HG03064 (cell line): Measurements from ENCODE around the gene PSAP.

ENCODE experiments used
- ATAC-seq: cut with Tn5 transposase; IDR thresholded peaks from one replicate; pipeline ENCODE4 v1.9.1; 2021; ENCODE audit warnings: low read depth; ENCODE audit not compliant: unreplicated experiment

Gene PSAP

GRCh38 chr10:71795248-71795647 lies 55.8 kb downstream of the PSAP start:
- ATAC-seq: no peak

GRCh38 chr10:71790749-71791440 lies 60.2 kb downstream of the PSAP start:
- no peak for ATAC-seq

- no peak for ATAC-seq
Measured at GRCh38 chr10:71789871-71790270, 61.2 kb downstream of the PSAP start.

GRCh38 chr10:71788954-71789353 lies 62.1 kb downstream of the PSAP start:
- no peak for ATAC-seq

GRCh38 chr10:71784679-71785272 lies 66.3 kb downstream of the PSAP start:
- ATAC-seq: no peak

- no peak for ATAC-seq
Measured at GRCh38 chr10:71783917-71784678, 67.0 kb downstream of the PSAP start.

GRCh38 chr10:71782917-71783490 lies 68.0 kb downstream of the PSAP start:
- ATAC-seq: no peak

- ATAC-seq: no peak
Measured at GRCh38 chr10:71782221-71782916, 68.7 kb downstream of the PSAP start.

- ATAC-seq: no peak
Measured at GRCh38 chr10:71780719-71781118, 70.3 kb downstream of the PSAP start.

- no peak for ATAC-seq
Measured at GRCh38 chr10:71780156-71780555, 70.9 kb downstream of the PSAP start.

GRCh38 chr10:71779641-71780040 lies 71.4 kb downstream of the PSAP start:
- no peak for ATAC-seq

GRCh38 chr10:71778071-71778825 lies 72.8 kb downstream of the PSAP start:
- no peak for ATAC-seq

GRCh38 chr10:71777213-71777985 lies 73.7 kb downstream of the PSAP start:
- ATAC-seq: no peak

GRCh38 chr10:71776481-71776925 lies 74.5 kb downstream of the PSAP start:
- ATAC-seq: no peak

GRCh38 chr10:71774916-71775702 lies 75.9 kb downstream of the PSAP start:
- no peak for ATAC-seq

- ATAC-seq: no peak
Measured at GRCh38 chr10:71773221-71773971, 77.7 kb downstream of the PSAP start, which contains the start of gene VSIR. TSS of gene VSIR (minus strand) at chr10:71773520. CDS start at chr10:71773439, 81 bp downstream.

- ATAC-seq: no peak
Measured at GRCh38 chr10:71772832-71773220, 78.2 kb downstream of the PSAP start.
